SU-DHL-6 (cell line): ENCODE measurements around the gene CCDC85B.

Experiments used
- H2AFZ ChIP-seq: fragments of 200-600 bp; sonication (generic); 2 replicates; pipeline ENCODE4 v1.6.1; 2014; ENCODE audit warnings: low read depth, mild to moderate bottlenecking, moderate library complexity, mixed read lengths, antibody characterized with exemption, low read length; ENCODE audit not compliant: severe bottlenecking
- H3F3A ChIP-seq: fragments of 200-600 bp; shearing (Covaris generic); 2 replicates; pipeline ENCODE4 v1.6.0; 2016; ENCODE audit warnings: antibody characterized with exemption, mild to moderate bottlenecking; ENCODE audit not compliant: insufficient read depth
- H3K27ac ChIP-seq: fragments of 200-600 bp; sonication (generic); 2 replicates; pipeline ENCODE4 v1.5.1; 2016; ENCODE audit warnings: low read depth, mild to moderate bottlenecking, low read length, moderate library complexity, mixed read lengths
- H3K27me3 ChIP-seq: fragments of 200-600 bp; sonication (generic), shearing (Covaris generic); 2 replicates; pipeline ENCODE4 v1.6.0; 2014; ENCODE audit warnings: mild to moderate bottlenecking, low read length
- H3K36me3 ChIP-seq: fragments of 200-600 bp; sonication (generic); 2 replicates; pipeline ENCODE4 v1.6.1; 2014; ENCODE audit warnings: mild to moderate bottlenecking, low read length, mixed read lengths
- H3K4me2 ChIP-seq: fragments of 300-600, 200-600 bp; shearing (Covaris generic), sonication (generic); 2 replicates; pipeline ENCODE4 v1.6.0; 2014; ENCODE audit warnings: low read length, low read depth, mild to moderate bottlenecking; ENCODE audit not compliant: poor library complexity, severe bottlenecking
- H3K4me3 ChIP-seq: fragments of 200-600 bp; sonication (generic); 2 replicates; pipeline ENCODE4 v1.5.1; 2014; ENCODE audit warnings: antibody characterized with exemption, low read length, mild to moderate bottlenecking, mixed read lengths; ENCODE audit not compliant: insufficient read depth, poor library complexity, severe bottlenecking
- H3K79me2 ChIP-seq: fragments of 200-600 bp; sonication (generic); 2 replicates; pipeline ENCODE4 v1.6.1; 2014; ENCODE audit warnings: mild to moderate bottlenecking, low read length, moderate library complexity; ENCODE audit not compliant: insufficient read depth
- H3K9ac ChIP-seq: fragments of 200-600 bp; sonication (generic); 2 replicates; pipeline ENCODE4 v1.7.0; 2014; ENCODE audit warnings: mild to moderate bottlenecking, low read length
- H3K9me2 ChIP-seq: fragments of 200-600 bp; sonication (generic); replicated peaks from 2 replicates; pipeline ENCODE4 v1.6.1; 2014; ENCODE audit warnings: low read length; ENCODE audit not compliant: insufficient read depth
- H3K9me3 ChIP-seq: fragments of 200-600 bp; sonication (generic); 2 replicates; pipeline ENCODE4 v1.6.1; 2014; ENCODE audit warnings: low read length, mixed read lengths; ENCODE audit not compliant: insufficient read depth
- H4K20me1 ChIP-seq: fragments of 200-600 bp; sonication (generic); 2 replicates; pipeline ENCODE4 v1.6.1; 2014; ENCODE audit warnings: low read depth, mild to moderate bottlenecking, antibody characterized with exemption, low read length, moderate library complexity, mixed read lengths
- EZH2phosphoT487 ChIP-seq: fragments of 200-600 bp; sonication (generic), shearing (Covaris generic); conservative IDR thresholded peaks from 2 replicates; pipeline ENCODE4 v1.6.1; 2018; ENCODE audit warnings: mild to moderate bottlenecking, antibody characterized with exemption, low read length, moderate library complexity, mixed read lengths
- TF ChIP-seq, protein P1 (sequence below): fragments of 200-600 bp; sonication (generic); IDR thresholded peaks from one replicate; pipeline ENCODE4 v1.5.1; 2017; ENCODE audit warnings: antibody characterized with exemption, mild to moderate bottlenecking, low read length, moderate library complexity; ENCODE audit not compliant: insufficient read depth, poor library complexity, severe bottlenecking

CCDC85B gene

DNA sequence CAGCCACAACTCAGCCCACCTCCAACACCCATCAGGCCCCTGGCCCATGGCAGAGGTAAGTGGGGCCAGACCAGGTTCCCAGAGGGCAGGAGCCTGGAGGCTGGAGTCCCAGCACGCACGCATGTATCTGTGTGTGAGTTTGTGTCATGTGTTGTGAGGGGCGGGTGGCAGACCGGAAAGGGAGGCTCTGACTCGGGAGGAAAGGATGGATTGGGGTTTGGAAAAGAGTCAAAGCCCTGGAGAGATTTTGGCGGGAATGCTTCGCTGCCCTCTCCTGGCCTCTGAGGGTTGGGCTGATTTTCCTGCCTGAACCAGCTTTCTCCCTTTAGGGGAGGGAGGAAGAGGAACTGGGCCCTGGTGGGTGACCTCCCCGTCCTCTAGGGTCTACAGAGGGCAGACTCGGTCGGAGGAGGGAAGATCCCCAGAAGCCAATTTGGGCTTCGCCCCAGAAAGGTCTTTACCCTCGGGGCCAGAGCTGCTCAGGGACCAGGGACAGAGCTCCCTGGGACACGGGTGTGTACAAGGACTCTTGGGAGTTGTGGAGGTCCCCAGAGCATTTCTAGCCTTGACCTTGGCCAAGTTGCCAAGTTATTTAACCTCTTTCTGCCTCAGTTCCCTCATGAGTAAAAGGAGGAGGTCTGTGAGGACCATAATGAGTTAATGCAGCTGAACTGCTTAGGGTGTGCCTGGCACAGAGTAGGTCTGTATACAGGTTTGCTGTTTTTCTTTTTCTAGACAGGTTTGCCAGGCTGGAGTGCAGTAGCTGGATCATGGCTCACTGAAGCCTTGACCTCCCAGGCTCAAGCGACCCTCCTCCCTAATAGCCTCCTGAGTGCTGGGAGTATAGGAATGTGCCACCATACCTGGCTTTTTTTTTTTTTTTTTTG, 21.5 kb downstream of the CCDC85B start:
- Histone ChIP-seq H3K4me2 (no peak overlapping the region), H3F3A (no peaks in the 10 kb centered on the region), H3K36me3 (no peaks in the 10 kb centered on the region), H3K27me3 (no peaks in the 10 kb centered on the region), H3K9me2 (no peaks in the 10 kb centered on the region), H3K9me3 (no peaks in the 10 kb centered on the region), H3K4me3 (no peak overlapping the region), H3K79me2 (no peaks in the 10 kb centered on the region), H4K20me1 (no peaks in the 10 kb centered on the region), H3K9ac (no peak overlapping the region), H2AFZ (no peak overlapping the region), H3K27ac (no peak overlapping the region)
- TF ChIP-seq, protein P1, sequence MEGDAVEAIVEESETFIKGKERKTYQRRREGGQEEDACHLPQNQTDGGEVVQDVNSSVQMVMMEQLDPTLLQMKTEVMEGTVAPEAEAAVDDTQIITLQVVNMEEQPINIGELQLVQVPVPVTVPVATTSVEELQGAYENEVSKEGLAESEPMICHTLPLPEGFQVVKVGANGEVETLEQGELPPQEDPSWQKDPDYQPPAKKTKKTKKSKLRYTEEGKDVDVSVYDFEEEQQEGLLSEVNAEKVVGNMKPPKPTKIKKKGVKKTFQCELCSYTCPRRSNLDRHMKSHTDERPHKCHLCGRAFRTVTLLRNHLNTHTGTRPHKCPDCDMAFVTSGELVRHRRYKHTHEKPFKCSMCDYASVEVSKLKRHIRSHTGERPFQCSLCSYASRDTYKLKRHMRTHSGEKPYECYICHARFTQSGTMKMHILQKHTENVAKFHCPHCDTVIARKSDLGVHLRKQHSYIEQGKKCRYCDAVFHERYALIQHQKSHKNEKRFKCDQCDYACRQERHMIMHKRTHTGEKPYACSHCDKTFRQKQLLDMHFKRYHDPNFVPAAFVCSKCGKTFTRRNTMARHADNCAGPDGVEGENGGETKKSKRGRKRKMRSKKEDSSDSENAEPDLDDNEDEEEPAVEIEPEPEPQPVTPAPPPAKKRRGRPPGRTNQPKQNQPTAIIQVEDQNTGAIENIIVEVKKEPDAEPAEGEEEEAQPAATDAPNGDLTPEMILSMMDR: no peak
- TF ChIP-seq EZH2phosphoT487: no peak

DNA sequence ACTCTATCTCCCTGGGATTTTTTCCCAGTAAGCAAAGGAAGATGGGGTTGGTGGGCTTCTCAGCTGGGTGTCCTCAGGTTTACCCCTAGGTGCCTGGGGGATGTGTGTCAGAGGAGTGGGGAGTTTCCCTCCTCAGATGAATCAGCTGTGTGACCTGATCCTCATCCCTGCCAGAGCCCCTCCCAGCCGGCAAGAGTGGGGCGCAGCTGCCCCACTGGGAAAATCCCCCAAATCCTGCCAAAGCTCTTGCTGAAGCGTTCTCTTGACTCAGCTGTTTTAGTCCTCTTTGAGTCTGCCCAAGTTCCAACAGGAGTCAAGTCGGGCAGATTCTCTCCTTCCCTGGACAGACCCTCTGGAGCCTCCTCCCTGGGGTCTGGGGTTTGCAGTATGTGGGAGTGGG, 22.4 kb downstream of the CCDC85B start:
- no peaks in the 10 kb centered on the region for H3K9me3 ChIP-seq
- no peak overlapping the region for H3K27ac ChIP-seq
- no peaks in the 10 kb centered on the region for H3K9me2 ChIP-seq
- no peaks in the 10 kb centered on the region for H3K79me2 ChIP-seq
- no peaks in the 10 kb centered on the region for H4K20me1 ChIP-seq
- no peak overlapping the region for H3K9ac ChIP-seq
- no peak overlapping the region for H3K4me3 ChIP-seq
- TF ChIP-seq, protein P1: no peak
- no peak for TF ChIP-seq EZH2phosphoT487
- H2AFZ ChIP-seq: no peak overlapping the region
- no peaks in the 10 kb centered on the region for H3K27me3 ChIP-seq
- no peak overlapping the region for H3K4me2 ChIP-seq
- no peaks in the 10 kb centered on the region for H3F3A ChIP-seq
- H3K36me3 ChIP-seq: no peaks in the 10 kb centered on the region

DNA sequence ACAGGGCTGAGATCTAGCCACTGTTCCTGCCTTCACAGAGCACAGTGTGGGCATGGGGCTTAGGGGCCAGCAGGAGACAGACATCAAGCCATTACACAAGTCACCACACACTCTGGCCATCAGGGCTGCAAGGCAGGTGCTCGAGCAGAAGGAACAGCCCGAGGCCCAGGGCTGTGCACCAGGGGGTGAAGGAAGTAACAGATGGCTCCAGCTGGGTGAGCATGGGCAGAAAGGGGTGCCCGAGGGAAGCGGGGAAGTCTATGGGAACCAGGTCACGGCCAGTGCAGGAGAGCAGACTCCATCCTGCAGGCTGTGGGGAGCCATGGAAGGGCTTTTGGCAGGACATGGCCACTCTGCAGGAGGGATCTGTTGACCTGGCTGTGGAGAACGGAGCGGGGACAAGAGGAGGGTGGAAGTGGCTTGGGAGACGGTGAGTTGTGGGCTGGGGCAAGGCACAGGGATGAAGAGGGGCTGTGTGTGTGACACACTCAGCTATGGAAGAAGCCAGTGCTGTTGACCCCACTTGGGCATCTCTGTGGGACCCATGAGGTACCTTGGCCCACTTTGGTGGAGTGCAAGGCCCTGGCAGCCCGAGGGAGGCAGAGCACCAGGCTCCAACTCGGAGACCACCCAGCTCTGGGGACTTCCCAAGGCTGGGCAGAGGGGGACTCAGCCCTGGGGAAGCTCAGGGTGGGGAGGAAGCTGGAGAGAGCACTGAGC, 24.8 kb downstream of the CCDC85B start:
- H3K9me3 ChIP-seq: no peaks in the 10 kb centered on the region
- H2AFZ ChIP-seq: no peak overlapping the region
- no peak overlapping the region for H3K9ac ChIP-seq
- no peaks in the 10 kb centered on the region for H3K79me2 ChIP-seq
- no peaks in the 10 kb centered on the region for H3K27me3 ChIP-seq
- no peaks in the 10 kb centered on the region for H3K9me2 ChIP-seq
- H3K36me3 ChIP-seq: no peaks in the 10 kb centered on the region
- H3K4me3 ChIP-seq: no peak overlapping the region
- no peaks in the 10 kb centered on the region for H3F3A ChIP-seq
- H4K20me1 ChIP-seq: no peaks in the 10 kb centered on the region
- TF ChIP-seq, protein P1: no peak
- TF ChIP-seq EZH2phosphoT487: no peak
- H3K27ac ChIP-seq: no peak overlapping the region
- no peak overlapping the region for H3K4me2 ChIP-seq
